ENCODE data around the gene RETN.

Gene RETN

GRCh38 chr19:7638802-7639465, 29.9 kb upstream of the RETN start:
- DNase-seq = no peak

GRCh38 chr19:7639863-7640348, 28.9 kb upstream of the RETN start:
- DNase-seq = no peak

DNA sequence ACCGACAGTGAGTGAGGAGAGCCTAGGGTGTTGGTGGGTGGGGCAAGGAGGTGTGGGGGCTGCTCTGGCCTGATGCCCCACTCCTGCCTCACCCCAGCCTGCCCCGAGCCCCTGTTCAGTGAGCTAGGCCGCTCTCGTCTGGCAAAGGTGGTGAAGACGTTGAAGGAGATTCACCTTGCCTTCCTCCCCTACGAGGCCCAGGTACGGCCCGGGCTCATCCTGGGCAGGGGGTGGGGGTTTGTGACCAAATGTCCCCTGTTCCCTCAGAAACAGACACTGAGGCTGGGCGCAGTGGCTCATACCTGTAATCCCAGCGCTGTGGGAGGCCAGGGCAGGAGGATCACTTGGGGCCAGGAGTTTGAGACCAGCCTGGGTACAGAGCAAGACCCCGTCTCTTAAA, 28.0 kb upstream of the RETN start:
- no peak for DNase-seq

- DNase-seq = no peak
These were observed 27.3 kb upstream of the RETN start for GRCh38 chr19:7641290-7642276.

GRCh38 chr19:7642295-7643030, 26.4 kb upstream of the RETN start:
- no peak for DNase-seq

DNA sequence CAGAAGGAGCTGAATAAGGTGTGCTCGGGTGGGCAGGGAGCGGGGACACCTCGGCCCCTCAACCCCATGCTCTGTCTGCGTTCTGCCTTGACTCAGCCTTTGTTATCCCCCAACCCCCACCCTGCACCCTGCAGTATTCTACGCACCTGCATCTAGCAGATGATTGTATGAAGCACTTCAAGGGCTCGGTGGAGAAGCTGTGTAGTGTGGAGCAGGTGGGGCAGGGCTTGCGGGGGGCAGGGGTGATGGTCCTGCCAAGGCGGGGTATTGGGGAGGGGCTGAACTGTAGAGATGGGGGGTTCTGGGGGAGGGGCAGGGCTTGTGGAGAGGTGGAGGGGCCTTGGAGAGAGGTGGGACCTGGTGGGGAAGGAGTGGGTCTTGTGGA, 25.8 kb upstream of the RETN start:
- DNase-seq = no peak

DNA sequence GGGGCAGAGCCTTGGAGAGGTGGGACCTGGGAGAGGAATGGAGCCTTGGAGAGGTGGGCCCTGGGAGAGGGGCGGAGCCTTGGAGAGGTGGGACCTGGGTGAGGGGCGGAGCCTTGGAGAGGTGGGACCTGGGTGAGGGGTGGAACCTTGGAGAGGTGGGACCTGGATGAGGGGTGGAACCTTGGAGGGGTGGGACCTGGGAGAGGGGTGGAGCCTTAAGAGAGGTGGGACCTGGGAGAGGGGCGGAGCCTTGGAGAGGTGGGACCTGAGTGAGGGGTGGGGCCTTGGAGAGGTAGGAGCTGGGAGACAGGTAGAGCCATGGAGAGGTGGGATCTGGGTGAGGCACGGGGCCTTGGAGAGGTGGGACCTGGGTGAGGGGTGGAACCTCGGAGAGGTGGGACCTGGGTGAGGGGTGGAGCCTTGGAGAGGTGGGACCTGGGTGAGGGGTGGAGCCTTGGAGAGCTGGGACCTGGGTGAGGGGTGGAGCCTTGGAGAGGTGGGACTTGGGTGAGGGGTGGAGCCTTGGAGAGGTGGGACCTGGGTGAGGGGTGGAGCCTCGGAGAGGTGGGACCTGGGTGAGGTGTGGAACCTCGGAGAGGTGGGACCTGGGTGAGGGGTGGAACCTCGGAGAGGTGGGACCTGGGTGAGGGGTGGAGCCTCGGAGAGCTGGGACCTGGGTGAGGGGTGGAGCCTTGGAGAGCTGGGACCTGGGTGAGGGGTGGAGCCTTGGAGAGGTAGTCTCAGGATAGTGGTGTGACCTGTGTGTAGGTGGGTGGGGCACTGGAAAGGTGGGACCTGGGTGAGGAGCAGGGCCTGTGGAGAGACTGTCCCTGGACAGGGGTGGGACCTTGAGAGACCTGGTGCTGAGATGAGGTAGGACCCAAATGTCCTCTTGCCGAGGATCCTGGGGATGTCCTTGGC, 25.0 kb upstream of the RETN start:
- DNase-seq = peak; percentile 27

GRCh38 chr19:7644550-7644877, 24.3 kb upstream of the RETN start:
- no peak for DNase-seq

DNA sequence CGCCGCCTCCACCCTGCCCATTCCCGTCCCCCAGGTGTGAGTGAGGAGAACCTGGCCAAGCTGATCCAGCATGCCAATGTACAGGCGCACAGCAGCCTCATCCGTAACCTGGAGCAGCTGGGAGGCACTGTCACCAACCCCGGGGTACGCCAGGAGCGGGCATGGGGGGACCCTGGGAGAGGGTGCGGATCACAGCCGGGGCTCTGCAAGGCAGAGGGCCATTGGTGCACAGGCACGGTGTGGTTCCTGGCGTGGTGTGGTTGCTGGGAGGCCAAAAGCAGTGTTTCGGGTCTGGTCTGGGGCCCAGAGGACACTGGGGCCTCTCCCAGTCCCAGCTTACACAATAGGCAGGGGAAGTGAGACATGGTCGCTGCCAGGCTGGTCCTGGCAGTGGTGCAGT, 23.7 kb upstream of the RETN start:
- DNase-seq = peak; percentile 24

- no peak for DNase-seq
These were observed 23.0 kb upstream of the RETN start for GRCh38 chr19:7645656-7646425.

GRCh38 chr19:7646426-7646700, 22.5 kb upstream of the RETN start:
- DNase-seq = no peak

DNA sequence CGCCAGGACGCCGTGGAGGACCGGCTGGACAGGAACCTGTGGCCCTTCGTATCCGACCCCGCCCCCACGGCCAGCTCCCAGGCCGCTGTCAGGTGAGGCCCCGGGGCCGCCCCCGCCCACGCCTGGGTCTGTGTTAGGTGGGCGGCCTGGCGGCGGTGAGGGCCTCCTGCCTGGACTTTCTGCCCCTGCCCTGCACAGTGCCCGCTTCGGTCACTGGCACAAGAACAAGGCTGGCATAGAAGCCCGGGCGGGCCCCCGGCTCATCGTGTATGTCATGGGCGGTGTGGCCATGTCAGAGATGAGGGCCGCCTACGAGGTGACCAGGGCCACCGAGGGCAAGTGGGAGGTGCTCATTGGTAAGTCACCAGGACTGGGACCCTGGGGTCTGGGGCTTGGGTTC, 21.7 kb upstream of the RETN start:
- no peak for DNase-seq

DNA sequence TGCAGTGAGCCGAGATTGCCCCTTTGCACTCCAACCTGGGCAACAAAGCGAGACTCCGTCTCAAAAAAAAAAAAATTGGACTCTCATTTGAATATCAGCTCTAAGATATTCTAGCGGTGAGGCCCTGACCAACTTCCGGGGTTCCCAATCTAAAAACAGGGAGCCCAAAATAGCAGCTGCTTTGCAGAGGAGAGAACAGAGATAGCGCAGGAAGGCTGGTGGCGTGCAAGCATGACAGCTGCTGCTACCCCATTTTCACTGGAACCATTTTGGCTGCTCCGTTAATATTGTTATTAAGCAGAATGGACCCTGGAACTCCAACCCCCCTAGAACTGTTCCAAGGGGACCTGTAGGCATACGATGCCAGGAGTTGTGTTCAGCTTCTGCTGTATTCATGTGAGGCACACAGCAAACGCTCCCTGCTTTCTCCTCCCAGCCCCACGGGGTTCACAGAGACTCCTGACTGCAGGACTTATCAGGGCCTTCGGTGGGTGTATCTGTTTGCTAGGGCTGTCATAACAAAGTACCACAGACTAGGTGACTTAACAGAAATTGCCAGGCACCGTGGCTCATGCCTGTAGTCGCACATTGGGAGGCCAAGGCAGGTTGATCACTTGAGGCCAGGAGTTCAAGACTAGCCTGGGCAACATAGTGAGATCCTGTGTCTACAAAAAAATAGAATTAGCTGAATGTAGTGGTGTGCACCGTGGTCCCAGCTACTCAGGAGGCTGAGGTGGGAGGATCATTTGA, 20.4 kb upstream of the RETN start:
- no peak for DNase-seq

DNA sequence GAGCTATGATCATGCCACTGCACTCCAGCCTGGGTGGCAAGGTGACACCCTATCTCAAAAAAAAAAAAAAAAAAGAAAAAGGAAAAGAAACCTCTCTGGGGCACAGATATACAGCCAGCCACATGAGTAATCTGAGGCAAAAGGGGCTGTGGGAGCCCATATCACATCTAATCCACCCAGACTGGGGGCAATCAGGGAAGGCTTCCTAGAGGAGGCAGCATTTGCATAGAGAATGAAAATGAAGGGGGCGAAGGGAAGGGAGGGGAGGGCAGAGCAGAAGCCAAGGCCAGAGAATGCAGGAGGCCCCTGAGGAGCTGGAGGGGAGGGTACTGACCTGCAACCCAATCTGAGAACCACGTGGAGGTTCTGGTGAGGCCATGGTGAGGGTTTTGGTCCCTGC, 18.7 kb upstream of the RETN start:
- DNase-seq = no peak

- peak; percentile 84 for DNase-seq
These were observed 16.7 kb upstream of the RETN start for GRCh38 chr19:7652061-7652641.

DNA sequence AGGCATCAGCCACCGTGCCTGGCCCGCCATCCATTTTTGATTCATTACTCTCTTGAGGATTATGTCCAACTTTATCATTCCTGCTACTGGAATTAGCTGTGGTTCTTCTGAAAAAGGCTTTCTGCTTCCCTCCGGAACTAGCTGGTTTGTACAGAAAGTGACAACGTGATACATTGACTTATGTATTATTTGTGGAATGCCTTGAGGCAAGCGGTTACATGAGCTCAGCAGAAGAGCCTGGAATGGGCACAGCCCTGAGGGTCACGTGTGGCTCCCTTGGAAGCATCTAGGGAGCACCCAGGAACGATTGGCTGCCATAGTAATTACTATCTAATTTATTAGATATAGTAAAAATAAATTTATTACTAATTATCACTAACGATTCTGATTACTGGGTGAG, 14.4 kb upstream of the RETN start:
- no peak for DNase-seq

- DNase-seq = peak; percentile 45
These were observed 13.3 kb upstream of the RETN start for GRCh38 chr19:7655581-7655980.

DNA sequence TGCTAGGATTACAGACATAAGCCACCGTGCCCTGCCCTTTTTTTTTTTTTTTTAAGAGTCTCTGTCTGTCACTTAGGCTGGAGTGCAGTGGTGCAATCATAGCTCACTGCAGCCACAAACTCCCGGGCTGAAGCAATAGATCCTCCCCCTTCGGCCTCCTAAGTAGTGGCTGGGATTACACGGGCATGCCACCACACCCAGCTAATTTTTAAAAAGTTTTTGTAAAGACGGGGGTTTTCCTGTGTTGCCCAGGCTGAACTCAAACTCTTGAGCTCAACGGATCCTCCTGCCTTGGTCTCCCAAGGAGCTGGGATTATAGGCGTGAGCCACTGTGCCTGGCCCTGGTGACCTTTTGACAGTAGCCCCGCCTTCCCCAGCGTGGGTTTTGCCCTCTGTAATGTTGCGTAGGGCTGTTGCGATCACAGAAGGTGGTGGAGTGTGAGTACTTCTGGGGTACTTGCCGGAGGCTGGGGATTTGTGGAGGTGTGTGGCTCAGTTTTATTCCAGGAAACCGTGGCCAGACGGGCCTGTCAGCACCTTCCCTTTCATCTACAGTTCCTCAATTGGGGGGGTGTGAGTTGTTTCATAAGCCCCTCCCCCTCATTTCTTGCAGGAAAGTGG, 11.6 kb upstream of the RETN start:
- peak; percentile 78 for DNase-seq

- peak; percentile 66 for DNase-seq
These were observed 10.6 kb upstream of the RETN start for GRCh38 chr19:7658219-7658686.

All from CD4-positive, alpha-beta T cell treated with Interferon gamma for 1 hour (primary cell).